Thyroid gland (tissue), 4 donors: ENCODE results near the gene SCLY. TPM values are rescaled to one million over a fixed set of nuclear protein-coding genes. Genes with fewer than 3 reads are reported as not detected.

Experiments
- DNase-seq, 2 donors: peaks; one replicate each; pipeline ENCODE4 v3.0.0-alpha.2; 2019
- H3K27ac ChIP-seq, 3 donors: fragments of 200-600 bp; sonication (generic); 1 replicate in 2 of 3; 2 replicates in 1 of 3; pipeline ENCODE4 v1.5.1; 2016 to 2019; ENCODE audit warnings: mild to moderate bottlenecking in 1 of 3, moderate library complexity in 1 of 3
- H3K27me3 ChIP-seq: fragments of 200-600 bp; sonication (generic); one replicate; pipeline ENCODE4 v1.5.1; 2019
- H3K36me3 ChIP-seq, 2 donors: fragments of 200-600 bp; sonication (generic); one replicate each; pipeline ENCODE4 v1.5.1; 2016 to 2019
- H3K4me1 ChIP-seq, 2 donors: fragments of 200-600 bp; sonication (generic); one replicate each; pipeline ENCODE4 v1.5.1; 2017 to 2019
- H3K4me3 ChIP-seq, 3 donors: fragments of 200-600 bp; sonication (generic); replicated peaks in 1 of 3; 1 replicate in 2 of 3; 2 replicates in 1 of 3; pipeline ENCODE4 v1.5.1; 2016; ENCODE audit warnings: mild to moderate bottlenecking in 1 of 3
- H3K9me3 ChIP-seq: fragments of 200-600 bp; sonication (generic); one replicate; pipeline ENCODE4 v1.5.1; 2017
- CTCF ChIP-seq, 6 experiments: fragments of 200-600 bp in 3 of 6; fragments of 450-650 bp in 3 of 6; sonication (generic) in 3 of 6; IDR thresholded peaks; one replicate each; pipeline ENCODE4 v1.5.1; 2016 to 2019; ENCODE audit warnings: antibody characterized with exemption in 6 of 6, mild to moderate bottlenecking in 2 of 6, inconsistent platforms in 1 of 6, moderate library complexity in 1 of 6
- POLR2A ChIP-seq, 2 donors: fragments of 450-650 bp; IDR thresholded peaks; one replicate each; pipeline ENCODE4 v1.6.1; 2017; ENCODE audit warnings: antibody characterized with exemption in 2 of 2, mild to moderate bottlenecking in 2 of 2, moderate library complexity in 1 of 2
- WGBS, 2 donors: methylation state at CpG; one replicate each; pipeline ENCODE4 v1.1.5; 2017; 5-methylcytosine and 5-hydroxymethylcytosine counted together
- intact Hi-C: fragments of 100-400 bp; cut with DNase I; formaldehyde crosslinking; loops from one replicate; pipeline ENCODE4 v1.15.1; 2023
- small RNA-seq: library from RNA; depleted of rRNA; stranded (forward); fragments of <200 nt; gene quantifications from one replicate; pipeline ENCODE3, GENCODE V24; 2016
- total RNA-seq, 4 donors: library from RNA; depleted of rRNA; stranded (reverse); fragments of >200 nt; gene quantifications; one replicate each; pipeline ENCODE4 v1.2.3, GENCODE V29; 2016

Gene SCLY
- total RNA-seq, 4 donors from 2014 or later, result 21.8 to 48.2 (median 31.0) TPM

- DNase-seq, result no peak
- Histone ChIP-seq H3K9me3 (no peaks in the 10 kb centered on the region), H3K4me1 (peaks cover 7 to 28% of the 10 kb centered on the region in 2 donors), H3K27me3 (no peaks in the 10 kb centered on the region), H3K36me3 (no peaks in the 10 kb centered on the region), H3K27ac (no peak overlapping the region), H3K4me3 (no peak overlapping the region)
- intact Hi-C loops, result no loop called here
- TF ChIP-seq CTCF (IDR thresholded peaks at IDR 0.05) (no peak), POLR2A (IDR thresholded peaks at IDR 0.05) (no peak)
- 87 to 100% methylated on average over 2 to 5 of the region's 12 CpGs for WGBS, 2 donors
Observed at GRCh38 chr2:238145046-238145445, 84.2 kb downstream of the SCLY start.

DNA sequence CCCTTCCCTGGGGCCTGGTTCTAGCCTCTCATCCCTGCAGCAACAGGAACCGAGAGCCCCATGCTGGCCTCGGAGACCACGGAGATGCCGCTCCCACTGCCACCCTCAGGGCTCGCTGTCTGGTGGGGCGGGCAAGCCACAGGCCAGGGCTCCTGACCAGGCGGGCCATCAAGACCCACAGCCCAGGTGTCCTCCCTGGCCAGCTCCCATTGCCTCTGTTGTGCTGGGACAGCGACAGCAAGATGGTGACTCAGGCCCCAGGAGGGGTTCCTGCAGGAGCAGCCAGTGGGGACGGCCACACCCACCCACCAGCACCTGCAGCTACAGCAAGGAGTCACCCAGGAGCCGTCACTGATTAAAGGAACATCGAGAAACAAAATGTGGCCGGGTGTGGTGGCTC is 85.0 kb downstream of the SCLY start:
- Histone ChIP-seq H3K36me3 (no peaks in the 10 kb centered on the region), H3K27ac (no peak overlapping the region), H3K9me3 (no peaks in the 10 kb centered on the region), H3K27me3 (no peaks in the 10 kb centered on the region), H3K4me3 (no peak overlapping the region), H3K4me1 (peaks cover 7 to 28% of the 10 kb centered on the region in 2 donors)
- 95 to 100% methylated on average over 3 to 10 of the region's 12 CpGs for WGBS, 2 donors
- TF ChIP-seq CTCF (IDR thresholded peaks at IDR 0.05) (no peak), POLR2A (IDR thresholded peaks at IDR 0.05) (no peak)
- intact Hi-C loops, result no loop called here
- no peak for DNase-seq

GRCh38 chr2:238146884-238147544 is 86.2 kb downstream of the SCLY start:
- Histone ChIP-seq H3K27ac (peak overlapping the region; percentile 30 to 61 (median 39)), H3K9me3 (no peaks in the 10 kb centered on the region), H3K4me3 (no peak overlapping the region), H3K36me3 (no peaks in the 10 kb centered on the region), H3K4me1 (peaks cover 7 to 24% of the 10 kb centered on the region in 2 donors), H3K27me3 (no peaks in the 10 kb centered on the region)
- no peak for TF ChIP-seq POLR2A (IDR thresholded peaks at IDR 0.05)
- no peak for TF ChIP-seq CTCF (IDR thresholded peaks at IDR 0.05)
- 38 to 43% methylated on average over 9 to 13 of the region's 13 CpGs for WGBS, 2 donors
- intact Hi-C loops, result no loop called here
- DNase-seq, result peak; percentile 85 to 86

- TF ChIP-seq POLR2A (IDR thresholded peaks at IDR 0.05) (no peak), CTCF (IDR thresholded peaks at IDR 0.05) (no peak)
- Histone ChIP-seq H3K27me3 (no peaks in the 10 kb centered on the region), H3K4me1 (peaks cover 7 to 16% of the 10 kb centered on the region in 2 donors), H3K27ac (no peak overlapping the region), H3K9me3 (no peaks in the 10 kb centered on the region), H3K4me3 (no peak overlapping the region), H3K36me3 (no peaks in the 10 kb centered on the region)
- DNase-seq, result no peak
- WGBS, 2 donors, result 96 to 97% methylated on average over 9 to 13 of the region's 15 CpGs
- intact Hi-C loops, result no loop called here
Observed at GRCh38 chr2:238148981-238149380, 88.2 kb downstream of the SCLY start.

Small RNAs within 50 kb of the gene (small RNA-seq; reads per million reads assigned to genes)
- gene RNU6-1333P, result not detected

Other genes with a start within 250 kb of the SCLY start
- gene RAMP1, start 201.4 kb upstream of the SCLY start, total RNA-seq, result 1 to 10 TPM in 3 of 4 donors, under 1 TPM in 1; 0.78 to 4.2 (median 3.0) TPM
- 100 to 1,000 TPM in 3 of 4 donors, 10 to 100 TPM in 1; 79.8 to 134 (median 122) TPM for gene UBE2F, start 94.0 kb upstream of the SCLY start, total RNA-seq
- 1 to 10 TPM in 3 of 4 donors, under 1 TPM in 1; 0.11 to 3.8 (median 2.6) TPM for gene ESPNL, start 39.3 kb downstream of the SCLY start, total RNA-seq
- under 1 TPM; 0.20 to 0.67 (median 0.38) TPM for gene KLHL30, start 77.7 kb downstream of the SCLY start, total RNA-seq
- 10 to 100 TPM in 1 of 4 donors, 1 to 10 TPM in 3; 2.8 to 15.3 (median 5.8) TPM for gene ERFE, start 98.0 kb downstream of the SCLY start, total RNA-seq
- gene ILKAP, start 142.7 kb downstream of the SCLY start, total RNA-seq, result 10 to 100 TPM; 33.4 to 52.0 (median 41.0) TPM
- 1 to 10 TPM; 2.9 to 9.0 (median 6.8) TPM for gene HES6, start 179.0 kb downstream of the SCLY start, total RNA-seq
- 10 to 100 TPM in 2 of 4 donors, 1 to 10 TPM in 2; 6.5 to 17.6 (median 9.6) TPM for gene PER2, start 227.6 kb downstream of the SCLY start, total RNA-seq